A673 (cell line): ENCODE data around the gene LHPP. TPM values are rescaled to one million over a fixed set of nuclear protein-coding genes. Genes with fewer than 3 reads are reported as not detected.

Experiments used
- BruUV-seq: library from RNA; stranded (reverse); fragments of 400-500 nt; replicated peaks from 2 replicates; lab custom pipeline; 2021; lab: Mats Ljungman, UMichigan
- CTCF ChIA-PET: fragments of 300-600 bp; sonication (Branson Sonifier 250); formaldehyde crosslinking; loops from one replicate; lab custom pipeline; 2022; ENCODE audit warnings: antibody characterized with exemption; lab: Charles Lee
- POLR2A ChIA-PET: fragments of 300-600 bp; sonication (Branson Sonifier 250); formaldehyde crosslinking; loops from one replicate; lab custom pipeline; 2022; ENCODE audit warnings: antibody characterized with exemption; ENCODE audit not compliant: low non-redundant PET; lab: Charles Lee
- DNase-seq: peaks from one replicate; pipeline ENCODE4 v3.0.0-alpha.2; 2015; ENCODE audit warnings: low spot score
- H3K27ac ChIP-seq: fragments of 200-600 bp; sonication (generic); 2 replicates; pipeline ENCODE4 v1.5.1; 2016; ENCODE audit warnings: mixed run types, low read depth, mild to moderate bottlenecking, mixed read lengths, antibody characterized with exemption, low read length; ENCODE audit not compliant: poor library complexity, severe bottlenecking
- H3K27me3 ChIP-seq: fragments of 200-600 bp; sonication (generic); replicated peaks from 2 replicates; pipeline ENCODE4 v1.6.1; 2017; ENCODE audit warnings: mixed run types, low read depth, mild to moderate bottlenecking, mixed read lengths, antibody characterized with exemption, low read length; ENCODE audit not compliant: insufficient read depth, poor library complexity
- H3K36me3 ChIP-seq: fragments of 200-600 bp; sonication (generic); 2 replicates; pipeline ENCODE4 v1.6.1; 2016; ENCODE audit warnings: mixed run types, mild to moderate bottlenecking, mixed read lengths, antibody characterized with exemption, low read length; ENCODE audit not compliant: insufficient read depth, poor library complexity, severe bottlenecking
- H3K4me1 ChIP-seq: fragments of 200-600 bp; sonication (generic); 2 replicates; pipeline ENCODE4 v1.6.1; 2017; ENCODE audit warnings: mixed run types, mild to moderate bottlenecking, mixed read lengths, antibody characterized with exemption, low read length; ENCODE audit not compliant: insufficient read depth, poor library complexity, severe bottlenecking
- H3K4me3 ChIP-seq: fragments of 200-600 bp; sonication (generic); 2 replicates; pipeline ENCODE4 v1.5.1; 2016; ENCODE audit warnings: low read depth, mixed run types, mild to moderate bottlenecking, mixed read lengths, low read length; ENCODE audit not compliant: poor library complexity, severe bottlenecking
- H3K9me3 ChIP-seq: fragments of 200-600 bp; sonication (generic); 2 replicates; pipeline ENCODE4 v1.6.1; 2016; ENCODE audit warnings: mixed run types, low read depth, mild to moderate bottlenecking, mixed read lengths, antibody characterized with exemption, low read length; ENCODE audit not compliant: poor library complexity, severe bottlenecking
- CTCF ChIP-seq: fragments of 300-800, 200-600 bp; sonication (generic); conservative IDR thresholded peaks from 2 replicates; pipeline ENCODE4 v1.5.1; 2017; ENCODE audit warnings: low read depth, mild to moderate bottlenecking, antibody characterized with exemption, low read length, moderate library complexity, mixed read lengths
- EZH2 ChIP-seq: fragments of 200-600 bp; sonication (generic); IDR thresholded peaks from 2 replicates; pipeline ENCODE4 v1.6.1; 2017; ENCODE audit warnings: borderline replicate concordance, low read depth, mild to moderate bottlenecking, mixed read lengths, antibody characterized with exemption, low read length; ENCODE audit not compliant: poor library complexity, severe bottlenecking
- intact Hi-C: fragments of 100-400 bp; cut with micrococcal nuclease; formaldehyde crosslinking; loops from one replicate; pipeline ENCODE4 v1.10.0; 2022; ENCODE audit not compliant: unreplicated experiment
- total RNA-seq: library from RNA; stranded (reverse); gene quantifications from 2 replicates; pipeline ENCODE4 v1.2.3, GENCODE V29; 2021

Gene LHPP
- total RNA-seq, 1 experiment from 2014 or later, result 2.3 TPM

DNA sequence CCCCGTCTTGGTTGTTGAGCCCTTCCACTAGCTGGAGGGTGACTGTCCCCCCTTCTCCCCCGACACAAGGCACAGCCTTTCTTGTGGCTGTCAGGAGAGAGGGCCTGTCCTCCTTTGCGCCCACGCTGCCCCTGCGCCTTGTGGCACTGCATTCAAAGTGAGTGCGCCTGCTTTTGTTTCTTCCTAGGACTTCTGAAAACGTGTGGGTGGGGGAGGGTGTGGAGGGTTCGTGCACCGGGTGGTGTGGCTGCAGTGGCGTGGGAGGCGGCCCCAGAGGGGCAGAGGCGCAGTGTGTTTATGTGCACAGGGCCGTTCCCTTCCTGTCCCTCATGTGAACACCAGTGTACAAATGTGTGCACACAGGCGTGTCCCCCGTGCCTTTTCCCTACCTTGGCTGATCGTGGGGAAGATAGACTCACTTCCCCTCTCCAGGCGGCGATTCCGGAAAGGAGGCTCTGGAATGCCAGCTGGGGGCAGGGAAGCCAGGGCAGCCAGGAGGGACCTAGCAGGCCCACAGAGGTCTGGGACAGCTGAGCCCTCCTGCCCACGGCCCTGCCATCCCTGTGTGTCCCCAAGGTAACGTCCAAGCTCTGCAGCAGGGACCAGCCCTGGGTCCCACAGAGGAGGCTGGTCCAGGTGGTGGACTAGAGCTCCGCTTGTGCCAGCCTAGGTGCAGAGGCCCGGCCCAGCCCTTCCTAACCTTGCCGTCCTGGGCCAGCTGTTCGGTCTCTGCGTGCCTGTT lies 88.8 kb downstream of the LHPP start:
- Histone ChIP-seq H3K36me3 (no peaks in the 10 kb centered on the region), H3K27me3 (no peaks in the 10 kb centered on the region), H3K27ac (no peak overlapping the region), H3K4me3 (no peak overlapping the region), H3K4me1 (no peaks in the 10 kb centered on the region), H3K9me3 (no peaks in the 10 kb centered on the region)
- POLR2A ChIA-PET, result no interaction called here
- DNase-seq, result no peak
- TF ChIP-seq EZH2 (no peak), CTCF (no peak)
- no TSS peak for BruUV-seq
- intact Hi-C loops, result no loop called here
- CTCF ChIA-PET, result no interaction called here

DNA sequence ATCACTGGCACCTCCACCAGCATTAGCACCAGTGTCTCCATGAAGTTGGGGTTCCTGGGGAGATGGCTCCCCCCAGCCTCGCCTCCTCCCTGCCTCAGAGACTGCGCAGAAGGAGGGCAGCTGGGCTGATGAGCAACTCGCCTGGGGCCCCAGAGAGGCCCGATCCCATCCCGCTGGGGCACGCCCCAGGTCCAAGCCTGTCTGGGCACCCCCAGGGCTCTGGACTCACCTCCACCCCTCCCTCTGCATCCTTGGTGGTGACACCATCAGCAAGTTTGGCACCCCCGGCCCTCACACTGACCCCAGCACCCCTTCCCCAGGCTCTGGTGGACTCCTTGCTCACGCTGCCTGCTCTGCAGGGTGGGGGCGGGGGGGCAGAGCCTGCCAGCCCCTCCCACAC lies 89.5 kb downstream of the LHPP start:
- ChIA-PET POLR2A (interaction anchor here (0.6 kb wide), 1 partner anchor 273 kb away, joined by 5 read pairs; no protein-coding TSS in a partner anchor), CTCF (no interaction called here)
- no peak for DNase-seq
- no peaks in the 10 kb centered on the region for H3K36me3 ChIP-seq
- H3K27me3 ChIP-seq, result no peaks in the 10 kb centered on the region
- intact Hi-C loops, result no loop called here
- H3K27ac ChIP-seq, result no peak overlapping the region
- no TSS peak for BruUV-seq
- H3K4me1 ChIP-seq, result no peaks in the 10 kb centered on the region
- H3K9me3 ChIP-seq, result no peaks in the 10 kb centered on the region
- H3K4me3 ChIP-seq, result no peak overlapping the region
- TF ChIP-seq EZH2 (no peak), CTCF (no peak)

DNA sequence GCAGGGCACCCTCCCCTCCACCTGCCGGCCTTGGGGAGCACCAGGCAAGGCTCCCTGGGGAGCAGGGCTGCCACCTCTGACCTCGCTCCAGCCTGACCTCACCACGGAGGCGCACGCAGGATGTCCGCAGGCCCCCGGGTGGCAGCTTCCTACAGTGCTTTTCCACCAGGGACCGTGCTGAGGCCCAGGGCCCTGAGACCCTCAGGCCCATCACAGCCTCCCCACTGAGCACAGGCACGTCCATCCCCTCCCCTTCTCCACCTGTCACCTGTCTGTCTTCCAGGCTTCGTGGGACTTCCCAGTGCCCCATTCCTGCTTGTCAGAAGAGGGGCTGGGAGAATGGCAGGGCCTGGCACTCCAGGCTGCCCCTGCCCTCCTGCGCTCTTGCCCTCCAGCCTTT lies 90.1 kb downstream of the LHPP start:
- Histone ChIP-seq H3K36me3 (no peaks in the 10 kb centered on the region), H3K27me3 (no peaks in the 10 kb centered on the region), H3K27ac (no peak overlapping the region), H3K4me3 (no peak overlapping the region), H3K4me1 (no peaks in the 10 kb centered on the region), H3K9me3 (no peaks in the 10 kb centered on the region)
- TF ChIP-seq EZH2 (no peak), CTCF (no peak)
- POLR2A ChIA-PET, result interaction anchor here (0.6 kb wide), 1 partner anchor 273 kb away, joined by 5 read pairs; no protein-coding TSS in a partner anchor
- CTCF ChIA-PET, result no interaction called here
- no peak for DNase-seq
- BruUV-seq, result no TSS peak
- intact Hi-C loops, result no loop called here
